NCI-H2227 treated with DMSO at 0.1 percent for 48 hours (cell line): Measurements from ENCODE around the gene TBRG1.

ENCODE experiments used
- DNase-seq: peaks from one replicate; lab custom pipeline; 2025; lab: John Stamatoyannopoulos, UW

TBRG1 gene

DNA sequence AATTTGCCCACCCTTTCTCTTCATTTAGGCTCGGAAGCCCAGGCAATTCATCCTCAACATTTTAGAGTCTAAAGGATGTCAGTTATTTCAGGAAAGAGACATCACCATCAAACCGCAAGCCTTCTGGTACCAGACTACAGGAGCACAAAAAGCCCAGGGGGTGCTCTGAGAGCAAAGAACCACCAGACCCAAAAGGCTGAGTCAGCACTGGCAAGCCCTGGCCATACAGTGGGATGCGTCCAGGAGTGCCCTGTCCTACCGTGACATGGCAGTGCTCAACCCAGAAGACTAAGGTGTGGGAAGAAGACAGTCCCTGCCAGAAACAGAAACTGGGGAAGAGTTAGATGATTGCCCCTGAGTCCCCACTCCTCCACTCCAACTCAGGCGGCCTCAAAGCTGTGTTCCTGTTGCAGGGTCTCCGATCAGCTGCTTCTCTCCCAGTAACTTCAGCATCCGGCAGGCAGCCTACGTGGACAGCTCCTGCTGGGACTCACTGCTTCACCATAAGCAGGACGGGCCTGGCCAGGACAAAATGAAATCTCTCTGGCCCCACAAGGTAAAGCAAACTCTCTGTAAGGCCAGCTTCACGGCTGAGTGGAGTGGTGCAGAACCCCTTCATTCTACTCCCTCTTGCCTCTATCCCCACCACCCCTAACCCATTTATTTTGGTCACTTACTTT is 10.0 kb upstream of the TBRG1 start:
- DNase-seq = no peak

DNA sequence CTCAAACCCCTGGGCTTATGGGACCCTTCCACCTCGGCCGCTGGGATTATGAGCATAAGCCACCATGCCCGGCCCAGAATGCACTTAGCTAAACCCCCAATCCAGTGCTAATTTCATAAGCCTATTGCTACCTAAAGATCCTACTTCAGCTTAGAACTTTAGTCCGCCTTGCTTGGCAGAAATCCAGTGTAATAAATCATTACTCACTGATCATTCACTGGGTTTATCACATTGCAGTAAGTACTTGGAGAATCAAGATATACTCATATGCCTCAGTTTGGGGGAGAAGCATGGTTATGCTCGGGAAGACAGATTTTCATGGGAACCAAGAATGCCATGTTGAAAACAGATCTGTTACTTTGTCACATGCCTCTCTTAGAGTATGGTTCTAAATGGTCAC is 3.8 kb upstream of the TBRG1 start:
- no peak for DNase-seq

DNA sequence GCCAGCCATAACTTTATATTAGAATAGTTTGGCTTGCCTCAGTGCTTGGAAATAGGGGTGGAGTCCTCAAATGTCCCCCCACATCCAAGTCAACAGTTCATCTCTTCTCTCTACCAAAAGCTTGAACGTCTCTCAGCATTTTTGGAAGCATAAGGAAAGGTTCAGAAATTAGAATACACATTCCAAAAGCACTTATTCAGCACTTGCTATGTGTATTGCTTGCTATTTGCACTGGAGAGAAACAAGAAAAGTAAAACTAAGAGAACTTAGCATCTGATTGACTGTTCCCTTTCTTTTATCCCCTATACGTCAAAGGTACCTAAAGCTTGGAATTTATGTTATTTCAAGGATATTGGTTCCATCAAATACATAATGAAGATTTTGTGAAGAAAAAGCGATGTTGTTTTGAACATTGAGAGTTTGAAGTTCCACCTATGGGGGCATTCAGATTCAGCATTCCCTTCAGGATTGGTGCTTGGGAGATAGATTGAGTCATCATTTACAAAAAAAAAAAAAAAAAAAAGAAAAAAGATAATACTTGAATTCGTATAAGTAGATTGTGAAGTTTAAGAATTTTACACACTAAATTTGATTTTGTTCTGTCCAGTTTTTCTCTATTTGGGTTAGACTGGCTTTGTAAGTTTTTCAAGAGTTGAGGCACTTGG is 1.3 kb downstream of the TBRG1 start:
- no peak for DNase-seq

DNA sequence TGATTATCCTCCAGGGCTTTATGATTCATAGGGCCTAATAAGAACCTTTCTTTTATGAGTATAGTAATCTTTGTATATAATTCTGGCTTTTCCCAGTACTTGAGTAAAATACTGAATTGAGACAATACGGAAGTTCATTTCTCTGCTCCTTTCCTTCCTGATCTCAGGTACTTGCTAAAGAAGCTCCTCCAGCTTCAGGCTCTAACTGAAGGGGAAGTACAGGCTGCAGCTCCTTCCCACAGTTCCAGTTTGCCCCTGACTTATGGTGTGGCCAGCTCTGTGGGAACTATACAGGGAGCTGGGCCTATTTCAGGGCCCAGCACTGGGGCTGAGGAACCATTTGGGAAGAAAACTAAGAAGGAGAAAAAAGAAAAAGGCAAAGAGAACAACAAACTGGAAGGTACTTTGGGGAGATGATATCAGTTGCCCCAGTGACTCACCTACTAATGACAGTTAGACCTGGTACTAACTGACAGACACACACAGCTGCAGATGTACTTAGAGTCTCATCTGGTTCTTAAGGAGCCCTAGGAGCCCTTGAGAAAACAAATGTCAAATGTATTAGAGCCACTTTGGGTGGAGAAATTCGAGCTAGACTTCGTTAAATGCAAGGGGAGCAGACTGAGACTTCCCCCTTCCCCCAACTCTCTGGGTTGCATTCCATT is 3.0 kb downstream of the TBRG1 start:
- DNase-seq = no peak

DNA sequence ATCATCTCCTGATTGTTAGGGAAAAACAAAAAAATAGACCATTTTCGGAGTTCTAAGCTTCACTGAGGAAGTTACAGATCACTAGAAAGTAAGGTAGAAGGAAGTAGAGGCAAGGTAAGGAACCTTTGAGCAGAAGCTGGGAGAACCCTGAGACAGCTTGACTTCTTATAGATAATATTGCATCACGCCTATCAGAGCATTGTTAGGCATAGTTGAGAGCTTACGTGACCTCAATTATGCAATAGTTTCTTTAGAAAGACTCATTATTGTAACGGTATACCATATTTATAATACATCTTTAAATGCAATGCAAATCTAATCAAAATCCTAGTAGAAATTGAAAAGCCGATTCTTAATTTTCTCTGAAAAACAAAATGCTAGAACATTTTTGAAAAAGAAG is 4.9 kb downstream of the TBRG1 start:
- no peak for DNase-seq

DNA sequence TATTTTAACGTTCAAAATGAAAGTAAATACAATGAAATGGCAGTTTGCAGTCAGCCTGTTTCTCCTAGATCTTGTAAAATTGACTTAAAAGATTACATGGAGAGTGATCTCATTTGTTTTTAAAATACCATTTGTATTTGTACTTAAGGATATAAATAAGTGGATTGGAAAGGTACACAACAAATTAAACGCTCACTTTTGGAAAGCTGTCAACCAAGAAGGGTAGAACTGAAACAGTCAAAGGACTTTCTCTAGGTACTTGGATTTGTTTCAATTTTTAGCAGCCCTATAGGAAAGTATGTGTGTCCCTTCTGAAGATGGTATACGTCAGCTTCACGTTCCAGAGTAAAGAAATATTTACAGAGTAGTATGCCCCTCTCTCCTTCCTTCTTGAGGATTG is 7.3 kb downstream of the TBRG1 start:
- no peak for DNase-seq

DNA sequence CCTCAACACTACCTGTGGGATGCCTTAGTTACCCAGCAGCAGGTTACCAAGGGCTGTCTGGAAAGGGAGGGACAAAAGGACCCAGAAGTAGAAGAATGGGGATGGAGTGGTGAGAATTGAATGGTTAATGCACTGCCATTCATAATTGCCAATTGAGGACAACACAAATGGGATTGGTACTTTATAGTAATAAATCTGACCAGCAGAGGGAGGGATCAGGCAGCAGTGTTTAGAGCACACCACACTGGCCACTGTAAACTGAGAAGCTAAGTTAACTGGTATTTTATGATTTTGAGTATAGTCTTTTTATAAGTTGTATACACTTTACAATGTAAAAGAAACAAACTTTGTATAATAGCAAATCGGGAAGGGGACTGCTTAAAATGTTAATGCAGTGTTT is 10.7 kb downstream of the TBRG1 start:
- DNase-seq = no peak

DNA sequence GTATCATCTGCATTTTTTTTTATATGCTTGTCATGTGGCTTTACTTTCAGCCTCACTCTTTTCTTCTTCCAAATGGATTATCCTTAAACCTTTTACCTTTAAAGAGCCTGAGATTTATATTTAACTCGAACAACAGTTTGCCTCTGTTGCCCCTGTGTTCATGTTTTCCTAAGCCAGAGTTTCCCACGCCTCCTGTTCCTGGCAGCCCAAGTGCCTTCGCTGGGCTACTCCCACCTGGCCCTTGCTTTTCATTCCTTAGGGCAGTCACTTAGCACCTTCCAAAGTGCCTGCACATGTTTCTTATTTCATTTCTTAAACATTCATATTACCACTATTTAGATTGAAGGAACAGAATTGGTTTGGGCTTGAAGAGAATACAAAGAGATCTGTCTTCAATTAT is 13.3 kb downstream of the TBRG1 start:
- DNase-seq = no peak

DNA sequence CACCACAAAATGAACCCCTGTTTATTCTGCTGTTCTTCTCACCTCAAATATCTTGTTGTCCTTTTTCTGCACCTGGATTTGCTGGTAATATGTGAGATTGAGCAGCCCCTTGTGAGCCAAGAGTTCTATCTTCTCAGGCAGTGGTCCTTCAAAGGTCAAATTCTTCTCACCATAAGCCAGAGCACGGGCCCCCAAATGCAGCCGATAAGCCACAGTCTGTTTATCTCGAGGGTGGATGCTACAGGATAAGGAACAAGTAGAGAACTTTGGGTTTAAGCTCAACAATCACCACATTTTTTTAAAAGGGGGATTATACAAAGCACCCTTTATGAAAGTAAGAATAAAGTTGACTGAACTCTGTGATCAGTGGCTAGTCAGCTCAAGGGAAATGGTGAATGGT is 15.8 kb downstream of the TBRG1 start:
- DNase-seq = no peak

DNA sequence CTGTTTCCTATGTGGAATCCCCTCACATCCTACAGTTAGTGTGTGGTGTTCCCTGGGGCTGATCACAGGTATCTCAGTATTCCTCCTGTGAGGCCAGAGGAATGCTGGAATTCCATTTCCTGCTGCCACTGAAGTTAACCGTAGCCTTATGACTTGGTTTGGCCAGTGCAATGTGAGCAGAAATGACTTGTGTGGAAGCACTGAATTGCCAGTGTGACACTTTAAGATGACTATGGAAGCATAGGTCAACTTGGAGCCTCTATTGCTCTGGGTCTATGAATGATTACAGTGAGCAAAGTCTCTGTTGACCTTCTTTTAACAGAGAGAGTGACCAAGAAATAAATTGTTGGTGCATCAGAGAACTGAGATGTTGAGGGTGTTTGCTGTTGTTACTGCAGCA is 16.5 kb downstream of the TBRG1 start:
- no peak for DNase-seq

DNA sequence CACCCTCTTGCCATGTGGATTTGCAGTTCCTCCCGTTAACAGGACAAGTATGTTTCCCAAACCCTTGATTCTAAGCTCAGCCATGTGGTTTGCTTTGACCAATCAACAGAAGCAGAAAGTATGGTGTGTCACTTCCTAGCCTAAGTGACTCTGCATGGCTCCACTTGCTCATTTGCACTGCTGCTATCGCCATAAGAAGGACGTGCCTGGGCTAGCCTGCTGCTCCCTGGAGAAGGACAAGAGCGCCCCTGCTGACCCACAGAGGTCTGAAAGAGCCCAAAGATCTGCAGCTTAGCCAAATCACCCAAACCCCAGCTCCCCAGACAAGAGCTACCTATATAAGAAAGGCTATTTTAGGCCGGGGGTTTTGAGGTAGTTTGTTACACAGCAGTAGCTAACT is 18.0 kb downstream of the TBRG1 start:
- DNase-seq = no peak

DNA sequence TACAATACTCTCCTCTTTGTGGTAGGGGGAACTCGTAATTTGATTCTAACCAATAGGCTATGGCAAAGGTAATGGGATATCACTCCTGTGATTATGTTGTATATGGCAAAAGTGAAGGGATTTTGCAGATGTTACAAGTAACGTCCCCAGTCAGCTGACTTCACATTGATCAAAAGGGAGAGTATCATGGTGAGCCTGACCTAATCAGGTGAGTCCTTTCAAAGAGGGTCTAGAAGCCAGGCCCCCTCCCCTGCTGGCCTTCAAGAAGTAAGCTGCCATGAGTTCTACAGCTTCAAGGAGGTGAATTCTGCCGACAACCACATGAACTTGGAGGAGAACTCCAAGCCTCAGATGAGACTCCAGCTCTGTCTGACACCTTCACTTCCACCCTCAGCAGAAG is 20.0 kb downstream of the TBRG1 start:
- DNase-seq = no peak

DNA sequence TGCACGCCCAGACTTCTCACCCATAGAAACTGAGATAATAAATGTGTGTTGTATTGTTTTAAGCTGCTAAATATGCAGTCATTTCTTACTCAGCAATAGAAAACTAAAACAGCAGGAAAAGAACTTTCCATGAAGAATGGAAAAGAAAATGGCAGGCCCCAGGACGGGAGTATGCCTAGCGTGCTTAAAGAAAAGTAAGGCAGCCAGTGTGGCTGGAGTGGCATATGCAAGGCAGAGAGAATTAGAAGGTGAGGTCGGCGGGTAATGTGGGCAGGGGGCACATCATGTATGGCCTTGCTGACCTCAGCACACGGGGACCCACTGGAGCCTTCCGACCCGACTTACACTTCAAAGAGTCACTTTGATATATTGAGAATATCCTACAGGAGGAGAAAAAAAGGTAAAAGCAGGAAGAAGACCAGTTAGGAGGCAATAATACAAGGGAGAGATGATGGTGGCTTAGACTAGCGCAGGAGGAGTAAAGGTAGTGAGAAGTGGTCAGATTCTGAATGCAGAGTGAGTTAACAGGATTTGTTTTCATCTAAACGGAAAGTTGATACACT is 20.5 kb downstream of the TBRG1 start:
- DNase-seq = no peak

DNA sequence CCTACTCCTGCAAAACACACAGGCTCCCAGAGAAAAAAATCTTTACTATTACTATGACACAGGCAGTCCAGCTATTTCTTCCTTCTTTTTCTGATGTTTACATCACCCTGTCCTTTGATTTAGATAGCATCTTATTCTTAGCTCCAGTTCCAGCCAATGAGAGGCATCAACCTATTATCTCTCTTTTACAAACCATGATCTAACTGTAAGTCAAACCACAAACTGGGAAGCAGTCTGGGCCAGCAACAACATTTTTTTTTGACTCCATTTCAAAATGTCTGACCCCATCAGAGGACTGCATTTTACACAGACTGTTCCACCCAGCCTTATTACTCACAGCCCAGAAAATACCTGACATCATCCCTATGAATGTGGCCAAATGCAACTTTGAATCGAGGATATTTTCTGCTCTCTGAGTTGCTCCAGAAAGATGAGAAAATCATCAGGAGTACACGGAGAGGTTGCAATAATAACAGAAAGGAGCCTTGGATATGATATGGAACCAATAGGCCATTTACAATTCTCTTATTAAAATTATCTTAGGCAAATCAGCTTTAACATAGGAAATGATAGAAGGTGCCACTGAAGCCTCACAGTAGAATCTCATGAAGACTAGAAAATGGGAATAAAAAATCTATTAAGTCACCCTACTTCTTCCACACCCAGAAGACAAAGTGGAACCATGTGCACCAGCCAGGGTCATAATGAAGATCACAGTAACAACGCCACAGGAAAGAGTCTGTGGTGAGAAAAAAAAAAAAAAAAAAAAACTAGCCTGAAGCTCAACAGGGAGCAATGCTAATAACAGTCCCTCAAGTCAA is 21.2 kb downstream of the TBRG1 start:
- DNase-seq = no peak

DNA sequence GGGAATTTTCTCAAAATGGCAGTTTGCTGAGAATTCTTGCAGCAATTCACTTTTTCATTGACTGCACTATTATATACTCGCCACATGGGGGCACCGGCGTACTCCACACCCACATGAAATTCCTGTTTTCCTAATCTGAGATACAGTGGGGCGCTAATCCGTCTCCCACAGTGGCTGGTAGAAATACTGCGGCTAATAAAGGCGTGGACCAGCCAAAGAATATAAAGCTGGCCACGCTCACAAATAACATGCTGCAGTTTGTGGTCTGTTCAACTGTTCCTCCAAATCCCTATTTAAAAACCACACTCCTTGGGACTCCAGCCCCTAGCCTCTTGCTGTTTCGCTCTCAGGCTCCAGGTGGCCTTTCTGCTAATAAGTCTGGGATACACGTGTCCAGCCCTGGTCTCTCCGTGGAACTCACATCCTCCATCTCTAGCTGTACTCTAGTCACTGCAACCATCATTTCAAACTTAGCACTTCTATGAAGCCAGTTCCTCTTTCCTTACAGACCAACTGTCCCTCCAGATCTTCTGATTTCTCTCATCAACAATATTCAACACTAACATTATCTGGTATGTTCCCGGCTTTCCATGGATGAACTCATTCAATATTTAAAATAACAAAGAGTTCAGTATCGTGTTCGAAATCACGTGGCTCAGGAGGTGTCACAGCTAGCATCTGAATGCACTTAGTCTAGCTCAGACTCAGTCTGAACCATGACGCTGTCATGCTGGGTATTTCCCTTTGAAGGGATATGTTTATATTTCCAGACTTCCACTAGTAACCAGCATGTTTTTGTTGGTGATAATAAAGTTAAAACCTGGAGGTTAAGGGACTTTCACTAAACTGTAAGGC is 22.0 kb downstream of the TBRG1 start:
- DNase-seq = peak; percentile 85

DNA sequence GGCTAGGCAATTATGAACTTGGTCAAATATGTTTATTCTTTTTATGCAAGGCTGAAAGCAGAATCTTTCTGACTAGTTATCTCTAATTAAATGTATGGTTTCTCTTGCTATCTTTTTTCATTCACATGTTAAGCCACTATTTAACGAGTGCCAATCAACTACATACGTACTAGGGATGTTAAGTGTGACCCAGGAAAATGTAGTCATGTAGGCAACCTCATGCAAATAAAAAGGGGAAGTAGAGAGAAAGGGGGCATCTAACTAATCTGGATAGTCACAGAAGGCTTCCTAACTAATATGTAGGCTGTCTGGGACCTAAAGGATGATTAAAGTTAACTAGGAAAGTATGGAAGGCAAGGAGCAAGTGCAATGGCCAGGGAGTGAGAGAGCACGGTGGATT is 23.5 kb downstream of the TBRG1 start:
- DNase-seq = no peak

DNA sequence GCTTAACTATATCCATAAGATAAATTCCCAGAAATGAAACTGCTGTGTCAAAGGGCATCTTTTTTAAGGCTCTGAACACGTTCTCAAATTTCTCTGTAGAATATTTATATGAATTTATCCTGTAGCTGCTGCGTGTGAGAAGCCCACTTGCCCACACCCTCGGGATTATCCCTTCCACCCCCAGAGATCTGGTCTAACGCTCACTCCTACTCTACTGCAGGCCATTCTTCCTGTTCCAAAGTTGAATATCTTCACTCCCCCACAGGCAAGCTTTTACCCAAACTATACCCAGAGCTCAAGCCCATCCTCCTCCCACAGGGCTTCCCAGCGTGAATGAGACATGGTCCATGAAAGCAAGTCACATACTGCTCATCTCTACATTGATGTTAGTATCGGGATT is 25.9 kb downstream of the TBRG1 start:
- no peak for DNase-seq

DNA sequence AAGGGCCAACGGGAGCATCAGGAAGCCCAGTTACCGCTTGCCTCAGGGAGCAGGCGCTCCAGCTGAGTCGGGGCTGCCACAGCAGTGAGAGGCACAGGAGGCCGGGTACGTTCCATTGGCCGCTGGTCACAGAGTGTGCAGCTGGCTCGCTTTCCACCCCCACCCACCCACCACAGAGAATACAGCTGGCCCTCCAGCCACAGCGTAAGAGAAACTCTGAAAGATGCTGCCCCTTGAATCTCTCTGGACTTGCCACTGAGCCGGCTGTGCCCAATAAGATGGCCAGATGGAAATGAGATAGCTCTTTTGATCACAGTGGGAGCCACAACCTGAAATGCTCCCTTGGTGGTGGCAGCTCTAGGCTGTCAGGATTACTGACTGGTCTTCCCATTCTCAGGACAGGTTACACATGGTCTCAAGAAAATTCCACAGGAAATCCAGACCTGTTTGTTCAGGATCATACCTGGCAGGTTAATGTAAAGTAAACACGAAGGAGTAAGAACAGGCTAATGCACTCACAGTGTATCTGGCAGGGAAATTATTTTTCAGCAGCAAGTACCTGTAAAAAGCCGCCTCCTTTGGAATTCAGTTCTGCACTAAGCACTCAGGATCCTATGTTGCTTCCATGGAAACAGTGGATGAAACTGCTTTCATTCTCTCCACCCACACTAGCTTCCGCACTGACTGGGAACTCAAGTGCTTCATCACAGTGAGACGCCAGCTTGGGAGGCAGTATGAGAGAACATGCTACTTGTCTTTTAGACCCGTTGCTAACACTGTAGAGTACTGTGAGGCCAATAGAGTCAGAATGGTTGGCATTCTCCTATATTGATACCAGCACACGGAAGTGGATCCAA is 34.3 kb downstream of the TBRG1 start:
- DNase-seq = peak; percentile 67

DNA sequence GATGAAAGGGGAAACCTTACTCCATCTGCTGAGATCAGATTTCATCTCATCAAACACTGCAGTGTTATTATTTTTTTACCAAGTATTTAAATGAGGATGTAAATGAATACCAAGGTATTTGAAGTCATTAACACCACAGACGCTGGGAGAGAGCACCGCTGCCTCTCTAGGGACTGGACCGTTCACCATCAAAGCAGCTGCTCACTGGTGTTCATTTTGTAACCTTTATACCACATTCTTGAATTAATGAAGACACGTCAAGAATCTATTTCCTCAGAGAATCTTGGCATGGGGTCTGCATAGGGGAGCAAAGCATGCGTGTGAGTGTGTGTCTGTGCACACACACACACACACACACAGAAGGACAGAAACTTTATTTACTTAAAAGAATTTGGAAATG is 35.2 kb downstream of the TBRG1 start:
- DNase-seq = no peak

DNA sequence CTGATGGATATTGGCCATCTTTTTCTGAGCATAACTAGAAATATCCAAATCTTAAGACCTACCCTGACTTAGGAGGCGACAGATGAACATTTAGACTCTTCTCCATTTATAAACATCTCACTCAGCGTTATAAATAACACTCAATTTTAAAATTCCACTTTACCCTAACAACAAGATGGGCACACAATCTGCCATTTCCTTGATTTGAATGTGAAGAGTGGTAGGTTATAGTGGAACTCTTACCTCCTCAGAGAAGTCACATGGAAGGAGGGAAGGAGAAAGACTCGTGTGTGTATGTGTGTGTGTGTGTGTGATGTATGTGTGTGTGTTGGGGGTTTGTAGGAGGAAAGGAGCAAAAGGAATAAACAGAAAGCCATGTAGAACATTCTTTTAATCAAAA is 35.8 kb downstream of the TBRG1 start:
- no peak for DNase-seq

DNA sequence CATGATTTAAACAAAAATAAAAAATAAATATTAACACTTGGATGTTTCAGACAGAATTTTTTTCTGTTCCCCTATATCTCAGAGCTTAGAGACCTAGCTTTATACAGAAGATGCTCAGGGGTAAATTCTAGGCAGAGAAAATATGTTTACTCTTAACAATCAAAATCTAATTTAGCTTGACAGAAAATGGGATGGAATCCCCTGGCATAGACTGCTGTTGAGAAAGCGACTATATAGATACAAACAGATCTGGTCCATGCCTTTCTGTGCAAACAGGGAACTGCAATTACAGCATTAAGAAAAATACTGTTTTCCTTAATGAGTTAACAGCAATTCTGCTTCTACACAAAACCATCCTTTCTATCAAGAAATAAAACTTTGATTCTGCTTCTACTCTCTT is 36.3 kb downstream of the TBRG1 start:
- no peak for DNase-seq
